C4-2B (cell line): ENCODE measurements around the gene TBL2.
"Not testable (repeated sequence)": the region's sequence is repeated elsewhere in the genome, so short reads cannot be mapped to it uniquely, and the experiment has no call there.

ENCODE experiments used
- H3K27ac ChIP-seq: fragments of 450-650 bp; 2 replicates; pipeline ENCODE4 v1.5.1; 2017
- ZFX ChIP-seq: fragments of 450-650 bp; IDR thresholded peaks from 2 replicates; pipeline ENCODE4 v1.6.1; 2017
- TF ChIP-seq, protein P1 (sequence below): fragments of 450-650 bp; conservative IDR thresholded peaks from 2 replicates; pipeline ENCODE4 v1.5.1; 2017; ENCODE audit warnings: mild to moderate bottlenecking

The TBL2 gene

DNA sequence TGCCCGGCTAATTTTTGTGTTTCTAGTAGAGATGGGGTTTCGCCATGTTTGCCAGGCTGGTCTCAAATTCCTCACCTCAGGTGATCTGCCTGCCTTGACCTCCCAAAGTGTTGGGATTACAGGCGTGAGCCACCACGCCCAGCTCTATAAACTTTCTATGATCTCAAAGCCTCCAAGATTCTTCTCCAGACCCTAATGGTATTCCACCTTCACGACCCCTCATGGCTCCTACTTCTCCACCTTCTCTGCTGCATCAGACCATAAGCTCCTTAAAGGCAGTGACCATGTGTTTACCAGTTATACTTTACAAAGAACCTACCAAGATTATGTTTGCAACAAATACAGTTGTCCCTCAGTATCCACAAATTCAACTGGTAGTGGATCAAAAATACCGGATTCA, 46.2 kb downstream of the TBL2 start:
- H3K27ac ChIP-seq: no peak overlapping the region

DNA sequence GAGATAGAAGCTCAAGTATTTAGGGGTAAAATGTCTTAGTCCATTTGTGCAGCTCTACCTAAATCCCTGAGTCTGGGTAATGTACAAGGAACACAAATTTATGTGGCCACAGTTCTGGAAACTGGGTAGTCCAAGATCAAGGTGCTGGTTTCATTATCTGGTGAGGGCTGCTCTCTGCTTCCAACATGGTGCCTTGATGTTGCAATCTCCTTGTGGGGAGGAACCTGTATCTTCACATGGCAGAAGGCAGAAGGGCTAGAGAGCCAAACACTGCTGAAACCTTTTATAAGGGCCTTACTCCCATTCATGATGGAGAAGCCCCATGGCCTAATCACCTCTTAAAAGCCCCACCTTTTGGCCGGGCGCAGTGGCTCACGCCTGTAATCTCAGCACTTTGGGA, 47.6 kb downstream of the TBL2 start:
- no peak overlapping the region for H3K27ac ChIP-seq
- no peak for TF ChIP-seq ZFX
- TF ChIP-seq, protein P1, sequence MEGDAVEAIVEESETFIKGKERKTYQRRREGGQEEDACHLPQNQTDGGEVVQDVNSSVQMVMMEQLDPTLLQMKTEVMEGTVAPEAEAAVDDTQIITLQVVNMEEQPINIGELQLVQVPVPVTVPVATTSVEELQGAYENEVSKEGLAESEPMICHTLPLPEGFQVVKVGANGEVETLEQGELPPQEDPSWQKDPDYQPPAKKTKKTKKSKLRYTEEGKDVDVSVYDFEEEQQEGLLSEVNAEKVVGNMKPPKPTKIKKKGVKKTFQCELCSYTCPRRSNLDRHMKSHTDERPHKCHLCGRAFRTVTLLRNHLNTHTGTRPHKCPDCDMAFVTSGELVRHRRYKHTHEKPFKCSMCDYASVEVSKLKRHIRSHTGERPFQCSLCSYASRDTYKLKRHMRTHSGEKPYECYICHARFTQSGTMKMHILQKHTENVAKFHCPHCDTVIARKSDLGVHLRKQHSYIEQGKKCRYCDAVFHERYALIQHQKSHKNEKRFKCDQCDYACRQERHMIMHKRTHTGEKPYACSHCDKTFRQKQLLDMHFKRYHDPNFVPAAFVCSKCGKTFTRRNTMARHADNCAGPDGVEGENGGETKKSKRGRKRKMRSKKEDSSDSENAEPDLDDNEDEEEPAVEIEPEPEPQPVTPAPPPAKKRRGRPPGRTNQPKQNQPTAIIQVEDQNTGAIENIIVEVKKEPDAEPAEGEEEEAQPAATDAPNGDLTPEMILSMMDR: no peak

More for the DNA sequence above, 46.2 kb downstream of the TBL2 start:
- no peak for TF ChIP-seq ZFX
- TF ChIP-seq, protein P1: no peak

DNA sequence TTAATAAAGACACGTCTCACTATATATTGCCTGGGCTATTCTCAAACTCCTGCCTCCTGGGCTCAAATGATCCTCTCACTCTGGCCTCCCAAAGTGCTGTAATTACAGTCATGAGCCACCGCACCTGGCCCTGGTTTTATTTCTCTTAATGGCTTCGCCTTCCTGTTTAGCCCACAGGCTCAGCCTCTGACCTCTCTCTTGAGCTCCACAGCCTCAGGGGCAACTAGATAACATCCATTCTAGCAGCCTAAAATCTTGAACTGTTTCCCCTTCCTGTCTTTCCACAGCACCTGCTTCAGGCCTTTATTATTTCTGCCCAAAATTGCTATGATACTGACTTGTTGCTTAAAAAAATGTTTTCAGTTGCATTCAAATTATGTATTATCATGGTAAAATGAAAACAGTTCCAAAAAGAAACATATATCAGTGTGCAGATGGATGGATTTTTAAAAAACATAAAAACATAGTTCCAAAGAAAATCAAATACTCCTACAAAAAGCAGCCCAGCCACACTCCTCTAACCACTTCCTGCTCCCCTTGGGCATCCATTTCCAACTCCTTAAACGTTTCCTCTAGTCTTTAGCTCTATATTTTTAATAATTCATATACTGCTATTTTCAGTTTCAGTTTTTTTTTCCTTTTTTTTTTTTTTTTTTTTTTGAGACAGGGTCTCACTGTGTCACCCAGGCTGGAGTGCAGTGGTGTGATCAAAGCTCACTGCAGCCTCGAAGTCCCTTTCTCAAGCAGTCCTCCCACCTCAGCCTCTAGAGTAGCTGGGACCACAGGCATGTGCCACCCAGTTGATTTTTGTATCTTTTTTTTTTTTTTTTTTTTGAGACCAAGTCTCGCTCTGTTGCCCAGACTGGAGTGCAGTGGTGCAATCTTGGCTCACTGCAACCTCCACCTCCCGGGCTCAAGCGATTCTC, 51.2 kb downstream of the TBL2 start:
- no peak overlapping the region for H3K27ac ChIP-seq
- no peak for TF ChIP-seq ZFX
- TF ChIP-seq, protein P1: no peak

DNA sequence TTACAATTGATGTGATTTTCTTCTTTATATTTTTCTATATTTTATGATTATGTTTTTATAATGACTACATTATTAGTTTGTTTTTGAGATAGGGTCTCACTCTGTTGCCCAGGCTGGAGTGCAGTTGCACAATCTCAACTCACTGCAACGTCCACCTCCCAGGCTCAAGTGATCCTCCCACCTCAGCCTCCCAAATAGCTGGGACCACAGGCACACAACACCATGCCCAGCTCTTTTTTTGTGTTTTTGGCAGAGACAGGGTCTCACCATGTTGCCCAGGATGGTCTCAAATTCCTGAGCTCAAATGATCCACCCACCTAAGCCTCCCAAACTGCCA, 52.3 kb downstream of the TBL2 start:
- not testable (repeated sequence) for H3K27ac ChIP-seq

DNA sequence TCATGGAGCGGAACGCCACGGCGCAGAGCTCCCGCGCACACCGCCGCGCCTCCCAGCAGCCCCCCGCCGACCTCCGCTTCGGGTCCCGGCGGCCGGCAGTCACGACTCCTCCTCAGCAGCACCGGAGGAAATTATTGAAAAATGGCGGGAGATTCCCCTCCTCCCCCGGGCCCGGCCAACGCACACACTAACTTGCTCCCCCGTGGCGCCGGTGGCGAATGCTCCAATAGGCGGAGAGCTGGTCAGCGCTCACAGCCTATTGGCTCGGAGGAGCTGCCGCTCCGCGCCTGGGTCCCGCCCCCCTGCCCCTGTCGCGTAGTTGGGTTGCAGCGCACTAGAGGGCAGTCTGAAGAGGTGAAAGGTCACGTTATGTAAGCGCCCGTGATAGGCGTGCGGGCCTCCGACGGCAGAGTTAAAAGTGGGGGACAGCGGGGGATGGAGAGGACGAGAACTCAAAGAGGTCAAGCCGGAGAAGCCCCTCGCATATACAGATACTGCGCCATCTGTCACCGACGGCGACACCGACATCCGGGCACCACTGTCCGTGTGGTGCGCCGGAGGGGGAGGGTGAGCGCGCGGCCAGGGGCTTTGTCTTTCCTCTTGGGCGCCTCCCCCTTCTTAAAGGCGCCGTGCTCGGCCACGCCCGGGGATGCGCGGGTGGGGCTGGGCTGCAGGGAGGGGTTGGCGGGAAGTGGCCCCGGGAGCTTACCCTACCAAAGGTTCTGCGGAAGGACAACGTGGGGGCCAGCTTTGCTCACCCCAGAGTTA, 56.1 kb downstream of the TBL2 start, which contains the start of gene BAZ1B:
TSS of gene BAZ1B (minus strand) at position 189 of the 768 bp plus-strand sequence. CDS start 360 bp downstream, outside the sequence.
- H3K27ac ChIP-seq: peak within 1 kb of the TSS; percentile 92
- TF ChIP-seq ZFX: no peak
- TF ChIP-seq, protein P1: no peak

DNA sequence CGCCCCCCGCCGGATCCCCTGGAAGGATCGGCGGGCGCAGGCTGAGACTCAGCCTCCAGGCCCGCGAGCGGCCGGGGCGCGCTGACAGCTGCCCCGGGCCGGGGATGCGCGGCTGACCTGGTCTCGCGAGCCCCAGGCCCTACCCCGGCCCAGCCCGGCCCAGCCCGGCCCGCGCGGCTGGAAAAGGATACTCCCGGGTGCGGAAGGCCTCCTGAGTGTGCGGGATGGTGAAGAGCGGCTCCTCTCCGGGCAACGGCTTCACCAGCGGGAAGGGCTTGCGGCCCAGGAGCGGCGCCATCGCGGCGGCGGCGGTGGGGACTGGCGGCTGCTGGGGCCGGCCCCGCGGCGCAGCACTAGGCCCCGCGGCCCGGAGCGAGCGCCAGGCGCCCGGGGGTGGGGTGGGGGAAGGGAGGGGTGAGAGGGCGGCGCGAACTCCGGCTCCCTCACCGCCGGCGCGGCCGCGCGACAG, 56.7 kb downstream of the TBL2 start:
- TF ChIP-seq ZFX: peak; percentile 100
- TF ChIP-seq, protein P1: no peak
- peak overlapping the region; percentile 92 for H3K27ac ChIP-seq

DNA sequence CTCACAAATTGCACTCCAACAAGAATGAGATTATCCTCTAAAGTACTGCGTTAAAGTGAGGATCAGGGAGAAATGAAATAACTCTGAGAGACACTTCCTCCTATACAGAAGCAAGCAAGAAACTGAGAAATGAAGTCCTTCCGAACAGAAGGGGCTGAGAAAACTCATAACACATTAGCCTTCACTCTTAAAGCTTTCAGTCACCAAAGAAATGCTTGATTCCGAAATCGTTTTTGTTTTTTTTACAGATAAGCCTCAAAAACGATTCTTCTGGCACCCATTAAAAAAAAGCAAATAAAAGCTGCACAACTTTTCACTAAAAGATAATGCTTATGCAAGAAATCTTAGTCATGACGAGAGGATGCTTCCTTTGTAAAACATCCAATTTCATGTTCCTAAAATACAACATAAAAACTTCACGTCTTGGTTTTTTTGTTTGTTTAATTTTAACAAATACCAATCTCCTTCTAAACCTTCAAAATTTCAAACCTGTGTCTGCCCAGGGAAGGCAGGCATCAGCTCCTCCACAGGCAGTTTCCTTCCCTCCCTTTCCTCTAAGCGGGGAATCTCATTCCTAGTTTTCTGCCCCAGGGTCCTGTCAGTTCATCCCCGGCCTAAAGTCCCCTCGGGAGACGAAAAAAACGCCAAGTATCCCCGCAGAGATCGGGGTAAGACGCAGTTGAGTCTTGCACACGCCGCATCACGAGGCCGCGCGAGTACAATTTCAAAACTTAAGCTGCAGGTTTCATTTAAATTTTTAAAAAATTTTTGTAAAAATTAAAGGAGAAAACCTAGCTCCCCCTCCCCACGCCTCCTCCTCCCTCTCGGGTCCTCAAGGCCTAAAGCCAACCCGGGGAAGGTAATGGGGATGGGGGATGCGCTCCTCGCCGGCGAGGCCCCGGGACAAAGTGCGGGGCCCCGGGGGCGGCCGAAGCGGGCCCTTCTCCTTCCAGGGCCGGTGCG, 57.4 kb downstream of the TBL2 start:
- TF ChIP-seq, protein P1: no peak
- TF ChIP-seq ZFX: no peak
- H3K27ac ChIP-seq: peak overlapping the region; percentile 92
